Fibroblast of mammary gland (primary cell): ENCODE results near the gene SP6.

Experiments
- DNase-seq: peaks from one replicate; pipeline ENCODE4 v3.0.0-alpha.2; 2010; ENCODE audit warnings: low read depth
- H3K4me3 ChIP-seq: 2 replicates; pipeline ENCODE4 v1.5.1; 2011; ENCODE audit warnings: low read depth, mild to moderate bottlenecking, low read length, moderate library complexity; ENCODE audit not compliant: control insufficient read depth
- CTCF ChIP-seq: conservative IDR thresholded peaks from 2 replicates; pipeline ENCODE4 v1.5.1; 2011; ENCODE audit warnings: low read depth, low read length, inconsistent platforms; ENCODE audit not compliant: control insufficient read depth, insufficient read depth

Gene SP6

GRCh38 chr17:47811709-47812108 lies 39.3 kb downstream of the SP6 start:
- no peak overlapping the region for H3K4me3 ChIP-seq
- TF ChIP-seq CTCF: no peak
- DNase-seq: no peak

- no peak overlapping the region for H3K4me3 ChIP-seq
- DNase-seq: no peak
- TF ChIP-seq CTCF: no peak
Observed at GRCh38 chr17:47810901-47811635, 39.9 kb downstream of the SP6 start.

GRCh38 chr17:47810200-47810821 lies 40.7 kb downstream of the SP6 start:
- no peak for TF ChIP-seq CTCF
- no peak overlapping the region for H3K4me3 ChIP-seq
- peak; percentile 94 for DNase-seq

- no peak for TF ChIP-seq CTCF
- no peak for DNase-seq
- no peak overlapping the region for H3K4me3 ChIP-seq
Observed at GRCh38 chr17:47808830-47809480, 42.0 kb downstream of the SP6 start.

GRCh38 chr17:47808036-47808829 lies 42.7 kb downstream of the SP6 start:
- no peak overlapping the region for H3K4me3 ChIP-seq
- no peak for TF ChIP-seq CTCF
- DNase-seq: no peak

- H3K4me3 ChIP-seq: no peak overlapping the region
- no peak for DNase-seq
- TF ChIP-seq CTCF: no peak
Observed at GRCh38 chr17:47807421-47807820, 43.5 kb downstream of the SP6 start.
